ENCODE measurements around the gene MSX2. TPM values are rescaled to one million over a fixed set of nuclear protein-coding genes. Genes with fewer than 3 reads are reported as not detected.

MSX2 gene
- total and polyA plus RNA-seq, 9 of the 15 experiments (the other 6 are each of a cell fraction or from before 2014, with no cell fraction given) = not detected

- Histone ChIP-seq H3K9ac (ENCODE audit: insufficient read depth in 1 of 2, low read depth in 2 of 2, low read length in 2 of 2) (no peak overlapping the region), H3K4me2 (ENCODE audit: insufficient read depth, low read length) (no peak overlapping the region), H3K9me1 (ENCODE audit: control insufficient read depth, insufficient read depth, low read length) (no peaks in the 10 kb centered on the region), H3K4me1 (replicated peaks in 1 of 2; ENCODE audit: control insufficient read depth in 2 of 2, insufficient read depth in 2 of 2, low read length in 2 of 2) (no peaks in the 10 kb centered on the region; a peak in 1 of 5 replicates), H3K27me3 (ENCODE audit: control insufficient read depth in 2 of 2, insufficient read depth in 2 of 2, low read length in 2 of 2) (peaks cover 5 to 56% of the 10 kb centered on the region in 2 experiments; a peak in 4 of 5 replicates), H3K36me3 (ENCODE audit: control insufficient read depth, insufficient read depth, low read length) (no peaks in the 10 kb centered on the region), H3K4me3 (no peak overlapping the region), H3K27ac (ENCODE audit: extremely low read depth, low read depth, low read length) (no peak overlapping the region), H3K79me2 (ENCODE audit: control insufficient read depth, insufficient read depth, low read length) (no peaks in the 10 kb centered on the region), H4K20me1 (replicated peaks; ENCODE audit: control insufficient read depth, insufficient read depth, low read length) (no peaks in the 10 kb centered on the region; the same call in 1 of the 2 replicates), H2AFZ (ENCODE audit: low read depth, low read length) (no peak overlapping the region), H3K9me3 (replicated peaks; ENCODE audit: control insufficient read depth, insufficient read depth, low read depth, low read length) (no peaks in the 10 kb centered on the region)
- no peak for FAIRE-seq
- CTCF ChIA-PET (ENCODE audit: low intra/inter-chr PET ratio) = no interaction called here
- no peak for ATAC-seq
- no TSS peak for BruUV-seq (replicated peaks)
- TF ChIP-seq RBM17 (IDR thresholded peaks at IDR 0.05; ENCODE audit: borderline replicate concordance, low read depth, low read length) = no peak
- TF ChIP-seq ZSCAN32 (CRISPR knock-in tag; IDR thresholded peaks at IDR 0.05) = no peak
- TF ChIP-seq ZNF830 (CRISPR knock-in tag; IDR thresholded peaks at IDR 0.05) = no peak
- TF ChIP-seq FOSL1 (tag; conservative IDR thresholded peaks at IDR 0.05) = no peak
- TF ChIP-seq HDGF (IDR thresholded peaks at IDR 0.05) = no peak
- intact Hi-C loops (cut with micrococcal nuclease) = no loop called here
- in situ Hi-C loops (cut with MboI) = no loop called here
- POLR2A ChIA-PET = no interaction called here
- DNase-seq (ENCODE audit: extremely low read depth in 1 of 4, low spot score in 3 of 4) = no peak
- WGBS (ENCODE audit: insufficient coverage, low coverage, missing lambda C conversion rate) = 0% methylated on average over 6 of the region's 7 CpGs
Measured at GRCh38 chr5:174694611-174695010, 29.8 kb upstream of the MSX2 start.

GRCh38 chr5:174698156-174698555 lies 26.2 kb upstream of the MSX2 start:
- H3K36me3 ChIP-seq (ENCODE audit: control insufficient read depth, insufficient read depth, low read length) = no peaks in the 10 kb centered on the region
- POLR2A ChIA-PET = no interaction called here
- no peak overlapping the region for H3K27ac ChIP-seq (ENCODE audit: extremely low read depth, low read depth, low read length)
- H3K9me3 ChIP-seq (replicated peaks; ENCODE audit: control insufficient read depth, insufficient read depth, low read depth, low read length) = no peaks in the 10 kb centered on the region
- WGBS (ENCODE audit: insufficient coverage, low coverage, missing lambda C conversion rate) = under 1% methylated on average over 8 of the region's 8 CpGs
- no TSS peak for BruUV-seq (replicated peaks)
- H3K4me1 ChIP-seq (replicated peaks in 1 of 2; ENCODE audit: control insufficient read depth in 2 of 2, insufficient read depth in 2 of 2, low read length in 2 of 2) = no peaks in the 10 kb centered on the region
- DNase-seq (ENCODE audit: extremely low read depth in 1 of 4, low spot score in 3 of 4) = peak in 3 of 4 experiments; percentile 16 to 36 (median 26)
- no peaks in the 10 kb centered on the region for H3K9me1 ChIP-seq (ENCODE audit: control insufficient read depth, insufficient read depth, low read length)
- no peak overlapping the region for H3K9ac ChIP-seq (ENCODE audit: insufficient read depth in 1 of 2, low read depth in 2 of 2, low read length in 2 of 2)
- CTCF ChIA-PET (ENCODE audit: low intra/inter-chr PET ratio) = no interaction called here
- peak; percentile 88 for ATAC-seq
- FAIRE-seq = peak; percentile 35
- no peak overlapping the region for H3K4me2 ChIP-seq (ENCODE audit: insufficient read depth, low read length)
- H2AFZ ChIP-seq (ENCODE audit: low read depth, low read length) = no peak overlapping the region
- H3K27me3 ChIP-seq (ENCODE audit: control insufficient read depth in 2 of 2, insufficient read depth in 2 of 2, low read length in 2 of 2) = peaks cover 3 to 32% of the 10 kb centered on the region in 2 experiments; a peak in 4 of 5 replicates
- no peaks in the 10 kb centered on the region for H4K20me1 ChIP-seq (replicated peaks; ENCODE audit: control insufficient read depth, insufficient read depth, low read length)
- intact Hi-C loops (cut with micrococcal nuclease) = no loop called here
- no peaks in the 10 kb centered on the region for H3K79me2 ChIP-seq (ENCODE audit: control insufficient read depth, insufficient read depth, low read length)
- H3K4me3 ChIP-seq = no peak overlapping the region
- in situ Hi-C loops (cut with MboI) = no loop called here
- TF ChIP-seq ELF1 (tag; IDR thresholded peaks at IDR 0.05) = no peak
- TF ChIP-seq TFAM (CRISPR knock-in tag; conservative IDR thresholded peaks at IDR 0.05) = no peak
- no peak for TF ChIP-seq STAG1 (CRISPR knock-in tag; IDR thresholded peaks at IDR 0.05; ENCODE audit: borderline replicate concordance)
- TF ChIP-seq, protein P1, sequence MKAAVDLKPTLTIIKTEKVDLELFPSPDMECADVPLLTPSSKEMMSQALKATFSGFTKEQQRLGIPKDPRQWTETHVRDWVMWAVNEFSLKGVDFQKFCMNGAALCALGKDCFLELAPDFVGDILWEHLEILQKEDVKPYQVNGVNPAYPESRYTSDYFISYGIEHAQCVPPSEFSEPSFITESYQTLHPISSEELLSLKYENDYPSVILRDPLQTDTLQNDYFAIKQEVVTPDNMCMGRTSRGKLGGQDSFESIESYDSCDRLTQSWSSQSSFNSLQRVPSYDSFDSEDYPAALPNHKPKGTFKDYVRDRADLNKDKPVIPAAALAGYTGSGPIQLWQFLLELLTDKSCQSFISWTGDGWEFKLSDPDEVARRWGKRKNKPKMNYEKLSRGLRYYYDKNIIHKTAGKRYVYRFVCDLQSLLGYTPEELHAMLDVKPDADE (conservative IDR thresholded peaks at IDR 0.05; ENCODE audit: control insufficient read depth, low read depth, low read length) = no peak
- TF ChIP-seq HNRNPLL (IDR thresholded peaks at IDR 0.05; ENCODE audit: low read depth, low read length, poor library complexity, severe bottlenecking) = no peak
- TF ChIP-seq PHF20 (IDR thresholded peaks at IDR 0.05; ENCODE audit: partially characterized antibody) = no peak
- no peak for TF ChIP-seq EGR1 (conservative IDR thresholded peaks at IDR 0.05)
- TF ChIP-seq NCOA4 (IDR thresholded peaks at IDR 0.05; ENCODE audit: partially characterized antibody) = no peak
- TF ChIP-seq CTCF (IDR thresholded peaks at IDR 0.05 in 2 of 3, conservative IDR thresholded peaks at IDR 0.05 in 1 of 3; ENCODE audit: insufficient read depth in 2 of 3, low read depth in 1 of 3, low read length in 3 of 3) = peak; percentile 19 to 45 (median 33); a peak in 3 of 6 replicates
- TF ChIP-seq MIER1 (IDR thresholded peaks at IDR 0.05; ENCODE audit: low read depth) = no peak
